SK-N-SH (cell line): ENCODE data around the gene GPR107. TPM values are rescaled to one million over a fixed set of nuclear protein-coding genes. Genes with fewer than 3 reads are reported as not detected.

Experiments used
- CTCF ChIA-PET: fragments of 300-600, 350-600 bp; formaldehyde crosslinking; extraction: SDS; loops from one replicate; lab custom pipeline; 2021; lab: Yijun Ruan, JAX
- POLR2A ChIA-PET: fragments of 350-600 bp; sonication (Branson Sonifier 250); formaldehyde crosslinking; extraction: SDS; loops from one replicate; lab custom pipeline; 2020; ENCODE audit warnings: antibody characterized with exemption, inconsistent platforms; lab: Yijun Ruan, JAX
- DNase-seq: peaks from one replicate; pipeline ENCODE4 v3.0.0; 2012
- H2AFZ ChIP-seq: fragments of 200-600 bp; sonication (generic); 2 replicates; pipeline ENCODE4 v1.8.1; 2016; ENCODE audit warnings: antibody characterized with exemption, mild to moderate bottlenecking, low read depth
- H3F3A ChIP-seq: fragments of 200-600 bp; sonication (generic); replicated peaks from 2 replicates; pipeline ENCODE3; 2016; ENCODE audit warnings: antibody characterized with exemption, mild to moderate bottlenecking; ENCODE audit not compliant: insufficient read depth
- H3K27ac ChIP-seq, 2 experiments: fragments of 200-500 bp in 1 of 2; fragments of 200-600 bp in 1 of 2; sonication (Bioruptor generic) in 1 of 2; sonication (generic), shearing (Covaris generic) in 1 of 2; 2 replicates each; pipeline versions ENCODE4 v1.5.1 to v1.6.1; 2014 to 2016; ENCODE audit warnings: low read depth in 2 of 2, inconsistent platforms in 1 of 2, low read length in 1 of 2, mild to moderate bottlenecking in 1 of 2, mixed read lengths in 1 of 2
- H3K27me3 ChIP-seq: fragments of 200-600 bp; sonication (generic), shearing (Covaris generic); 2 replicates; pipeline ENCODE4 v1.6.1; 2016; ENCODE audit warnings: mixed run types; ENCODE audit not compliant: insufficient read depth
- H3K36me3 ChIP-seq, 2 experiments: fragments of 200-500 bp in 1 of 2; fragments of 200-600 bp in 1 of 2; sonication (Bioruptor generic) in 1 of 2; sonication (generic) in 1 of 2; replicated peaks in 1 of 2; 2 replicates each; pipeline versions ENCODE3 to v1.5.1; 2014 to 2016; ENCODE audit warnings: low read length in 1 of 2, mild to moderate bottlenecking in 1 of 2; ENCODE audit not compliant: insufficient read depth in 2 of 2, control insufficient read depth in 1 of 2
- H3K4me1 ChIP-seq, 2 experiments: fragments of 200-500 bp in 1 of 2; fragments of 200-600 bp in 1 of 2; sonication (Bioruptor generic) in 1 of 2; sonication (generic), shearing (Covaris generic) in 1 of 2; 2 replicates each; pipeline versions ENCODE4 v1.5.1 to v1.6.1; 2014 to 2016; ENCODE audit warnings: low read depth in 1 of 2, low read length in 1 of 2, mixed run types in 1 of 2; ENCODE audit not compliant: insufficient read depth in 2 of 2, control insufficient read depth in 1 of 2
- H3K4me2 ChIP-seq: fragments of 200-600 bp; sonication (generic), shearing (Covaris generic); 2 replicates; pipeline ENCODE4 v1.6.1; 2017; ENCODE audit warnings: mixed run types
- H3K4me3 ChIP-seq, 2 experiments: fragments of 200-500 bp in 1 of 2; fragments of 200-600 bp in 1 of 2; sonication (Bioruptor generic) in 1 of 2; sonication (generic), shearing (Covaris generic) in 1 of 2; 2 replicates each; pipeline versions ENCODE4 v1.5.1 to v1.8.1; 2014 to 2016; ENCODE audit warnings: low read depth in 2 of 2, inconsistent platforms in 1 of 2, low read length in 1 of 2, mild to moderate bottlenecking in 1 of 2, mixed read lengths in 1 of 2, moderate library complexity in 1 of 2
- H3K79me2 ChIP-seq: fragments of 200-600 bp; sonication (generic); 2 replicates; pipeline ENCODE4 v1.8.1; 2017; ENCODE audit warnings: mild to moderate bottlenecking; ENCODE audit not compliant: insufficient read depth
- H3K9ac ChIP-seq: fragments of 200-600 bp; sonication (generic); 2 replicates; pipeline ENCODE4 v1.6.1; 2017; ENCODE audit warnings: mixed run types
- H3K9me2 ChIP-seq: fragments of 200-600 bp; sonication (generic); 2 replicates; pipeline ENCODE4 v1.6.1; 2017; ENCODE audit warnings: mixed run types
- H3K9me3 ChIP-seq: fragments of 200-600 bp; sonication (generic); 2 replicates; pipeline ENCODE4 v1.6.1; 2017; ENCODE audit warnings: mixed run types, mild to moderate bottlenecking, moderate library complexity
- H4K20me1 ChIP-seq: fragments of 200-600 bp; sonication (generic); 2 replicates; pipeline ENCODE4 v1.6.1; 2017; ENCODE audit warnings: mild to moderate bottlenecking, mixed run types; ENCODE audit not compliant: insufficient read depth
- ELF1 ChIP-seq: IDR thresholded peaks from 2 replicates; pipeline ENCODE4 v1.4.0; 2012
- EZH2phosphoT487 ChIP-seq: fragments of 200-600 bp; sonication (generic); IDR thresholded peaks from 2 replicates; pipeline ENCODE4 v1.6.1; 2017; ENCODE audit warnings: low read depth, mixed run types, mild to moderate bottlenecking, antibody characterized with exemption, moderate library complexity, borderline replicate concordance
- FOSL2 ChIP-seq: IDR thresholded peaks from 2 replicates; pipeline ENCODE4 v1.4.0; 2012; ENCODE audit warnings: low read depth, mild to moderate bottlenecking, moderate library complexity, borderline replicate concordance
- FOXJ3 ChIP-seq: sonication (generic); formaldehyde crosslinking; IDR thresholded peaks from 2 replicates; pipeline ENCODE4 v1.5.1; 2020; ENCODE audit warnings: mild to moderate bottlenecking, missing genetic modification reagents
- FOXM1 ChIP-seq: IDR thresholded peaks from 2 replicates; pipeline ENCODE4 v1.4.0; 2012; ENCODE audit warnings: low read depth, mild to moderate bottlenecking
- GABPA ChIP-seq: IDR thresholded peaks from 2 replicates; pipeline ENCODE4 v1.4.0; 2012; ENCODE audit warnings: low read depth, mild to moderate bottlenecking
- GATA2 ChIP-seq: sonication (generic); formaldehyde crosslinking; IDR thresholded peaks from 2 replicates; pipeline ENCODE4 v1.5.0; 2020; ENCODE audit warnings: mild to moderate bottlenecking, missing genetic modification reagents
- MXI1 ChIP-seq: IDR thresholded peaks from 2 replicates; pipeline ENCODE4 v1.6.1; 2012; ENCODE audit warnings: mild to moderate bottlenecking, low read depth, low read length, improper control_type of control experiment
- NFIC ChIP-seq: IDR thresholded peaks from 2 replicates; pipeline ENCODE4 v1.4.0; 2012; ENCODE audit warnings: borderline replicate concordance
- NRF1 ChIP-seq: IDR thresholded peaks from 2 replicates; pipeline ENCODE4 v1.6.1; 2012; ENCODE audit warnings: low read depth, mild to moderate bottlenecking, low read length
- POLR2AphosphoS5 ChIP-seq: IDR thresholded peaks from 2 replicates; pipeline ENCODE4 v1.6.1; 2012; ENCODE audit warnings: low read depth, low read length
- SIN3A ChIP-seq: IDR thresholded peaks from 2 replicates; pipeline ENCODE4 v1.6.1; 2012; ENCODE audit warnings: low read depth, mild to moderate bottlenecking, low read length, moderate library complexity, borderline replicate concordance
- SMC3 ChIP-seq: IDR thresholded peaks from 2 replicates; pipeline ENCODE4 v1.6.1; 2012; ENCODE audit warnings: low read depth, low read length, improper control_type of control experiment
- TAF1 ChIP-seq: IDR thresholded peaks from 2 replicates; pipeline ENCODE4 v1.6.1; 2012; ENCODE audit warnings: low read depth, mild to moderate bottlenecking, low read length, moderate library complexity, borderline replicate concordance
- TCF12 ChIP-seq: IDR thresholded peaks from 2 replicates; pipeline ENCODE4 v1.4.0; 2012
- TEAD4 ChIP-seq: IDR thresholded peaks from 2 replicates; pipeline ENCODE4 v1.4.0; 2012; ENCODE audit warnings: mild to moderate bottlenecking, borderline replicate concordance; ENCODE audit not compliant: insufficient read depth
- WGBS: methylation state at CpG from one replicate; pipeline ENCODE4 v1.1.6; 2017; ENCODE audit warnings: low lambda C conversion rate; 5-methylcytosine and 5-hydroxymethylcytosine counted together
- polyA plus RNA-seq, 3 experiments: library from polyadenylated mRNA; depleted of rRNA; stranded (reverse); fragments of >200 nt; gene quantifications; 2 replicates each; pipeline ENCODE4 v1.2.3, GENCODE V29; 2012
- TF ChIP-seq, protein P1 (sequence below): IDR thresholded peaks from 2 replicates; pipeline ENCODE4 v1.4.0; 2012; ENCODE audit warnings: low read depth, borderline replicate concordance
- TF ChIP-seq, protein P2 (sequence below): IDR thresholded peaks from 2 replicates; pipeline ENCODE4 v1.4.0; 2012; ENCODE audit warnings: low read depth, borderline replicate concordance
- TF ChIP-seq, protein P3 (sequence below): fragments of 150-350 bp; IDR thresholded peaks from 2 replicates; pipeline ENCODE4 v1.6.1; 2016; ENCODE audit warnings: mild to moderate bottlenecking, low read depth, low read length
- TF ChIP-seq, protein P4 (sequence below): IDR thresholded peaks from 2 replicates; pipeline ENCODE4 v1.6.1; 2012; ENCODE audit warnings: mild to moderate bottlenecking, low read depth, low read length, moderate library complexity
- TF ChIP-seq, protein P5 (sequence below): IDR thresholded peaks from 2 replicates; pipeline ENCODE4 v1.4.0; 2012; ENCODE audit warnings: low read depth
- TF ChIP-seq, protein P6 (sequence below): IDR thresholded peaks from 2 replicates; pipeline ENCODE4; 2012

The GPR107 gene
- polyA plus RNA-seq, 1 of the 3 experiments (the other 2 are of a cell fraction): 23.0 TPM

DNA sequence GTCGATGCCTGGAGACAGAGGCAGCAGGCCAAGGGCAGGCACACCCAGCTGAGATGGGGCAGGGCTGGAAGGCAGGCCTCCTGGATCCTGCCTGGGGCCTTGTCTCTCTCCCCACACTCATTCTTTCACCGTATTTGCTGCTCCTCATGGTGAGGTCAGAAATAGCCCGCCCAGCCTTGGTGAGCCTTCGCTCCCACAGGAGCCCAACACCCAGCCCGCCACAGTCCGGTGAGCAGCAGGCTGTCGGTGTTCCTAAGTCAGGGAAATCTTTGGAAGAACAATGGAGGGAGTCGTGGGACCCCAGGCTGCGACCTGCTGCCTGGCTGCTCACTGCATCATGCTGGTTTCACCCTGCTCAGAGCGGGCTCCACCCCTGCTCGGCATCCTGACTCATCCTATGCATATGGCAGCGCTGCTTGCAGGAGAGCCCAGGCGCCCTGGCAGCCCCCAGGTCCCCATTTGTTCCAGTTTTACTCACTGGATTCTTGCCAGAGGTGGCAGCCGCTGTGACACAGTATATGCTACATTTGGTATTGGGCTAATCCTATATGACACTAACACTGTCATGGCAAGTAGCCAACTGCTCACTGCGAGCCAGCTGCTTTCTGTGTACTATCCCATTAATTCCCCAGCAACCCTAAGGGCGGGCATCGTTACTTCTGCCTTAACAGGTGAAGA lies 65.3 kb downstream of the GPR107 start:
- Histone ChIP-seq H3K27me3 (no peaks in the 10 kb centered on the region), H3K4me2 (peak overlapping the region; percentile 31), H4K20me1 (no peaks in the 10 kb centered on the region), H3K27ac (peak overlapping the region; percentile 68 to 80), H3K9ac (peak overlapping the region; percentile 39; the same call in 1 of the 2 replicates), H3K4me1 (peaks cover 21 to 25% of the 10 kb centered on the region in 2 experiments; a peak in 3 of 4 replicates), H3K4me3 (no peak overlapping the region), H3K36me3 (peaks cover 7 to 12% of the 10 kb centered on the region in 2 experiments), H2AFZ (no peak overlapping the region), H3F3A (peaks cover 10% of the 10 kb centered on the region), H3K9me3 (no peaks in the 10 kb centered on the region), H3K9me2 (no peaks in the 10 kb centered on the region), H3K79me2 (no peaks in the 10 kb centered on the region; the same call in 1 of the 2 replicates)
- CTCF ChIA-PET: interaction anchor here (5.1 kb wide), 1 partner anchor 12 kb away, joined by 54 read pairs; no protein-coding TSS in a partner anchor
- POLR2A ChIA-PET: interaction anchor here (0.6 kb wide), 1 partner anchor 26 kb away, joined by 3 read pairs; no protein-coding TSS in a partner anchor
- WGBS: 56% methylated on average over 15 of the region's 17 CpGs
- DNase-seq: peak; percentile 87
- TF ChIP-seq, protein P1, sequence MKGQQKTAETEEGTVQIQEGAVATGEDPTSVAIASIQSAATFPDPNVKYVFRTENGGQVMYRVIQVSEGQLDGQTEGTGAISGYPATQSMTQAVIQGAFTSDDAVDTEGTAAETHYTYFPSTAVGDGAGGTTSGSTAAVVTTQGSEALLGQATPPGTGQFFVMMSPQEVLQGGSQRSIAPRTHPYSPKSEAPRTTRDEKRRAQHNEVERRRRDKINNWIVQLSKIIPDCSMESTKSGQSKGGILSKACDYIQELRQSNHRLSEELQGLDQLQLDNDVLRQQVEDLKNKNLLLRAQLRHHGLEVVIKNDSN: no peak
- TF ChIP-seq GABPA (no peak), SIN3A (no peak), NRF1 (no peak), TCF12 (no peak), MXI1 (peak; percentile 61; the same call in 1 of the 2 replicates), ELF1 (no peak), FOXM1 (no peak), TAF1 (no peak), TEAD4 (no peak), NFIC (peak; percentile 56), GATA2 (CRISPR knock-in tag) (no peak), EZH2phosphoT487 (no peak), FOSL2 (peak; percentile 53; the same call in 1 of the 2 replicates), SMC3 (no peak), POLR2AphosphoS5 (no peak), FOXJ3 (CRISPR knock-in tag) (peak; percentile 37; the same call in 1 of the 2 replicates)
- TF ChIP-seq, protein P2, sequence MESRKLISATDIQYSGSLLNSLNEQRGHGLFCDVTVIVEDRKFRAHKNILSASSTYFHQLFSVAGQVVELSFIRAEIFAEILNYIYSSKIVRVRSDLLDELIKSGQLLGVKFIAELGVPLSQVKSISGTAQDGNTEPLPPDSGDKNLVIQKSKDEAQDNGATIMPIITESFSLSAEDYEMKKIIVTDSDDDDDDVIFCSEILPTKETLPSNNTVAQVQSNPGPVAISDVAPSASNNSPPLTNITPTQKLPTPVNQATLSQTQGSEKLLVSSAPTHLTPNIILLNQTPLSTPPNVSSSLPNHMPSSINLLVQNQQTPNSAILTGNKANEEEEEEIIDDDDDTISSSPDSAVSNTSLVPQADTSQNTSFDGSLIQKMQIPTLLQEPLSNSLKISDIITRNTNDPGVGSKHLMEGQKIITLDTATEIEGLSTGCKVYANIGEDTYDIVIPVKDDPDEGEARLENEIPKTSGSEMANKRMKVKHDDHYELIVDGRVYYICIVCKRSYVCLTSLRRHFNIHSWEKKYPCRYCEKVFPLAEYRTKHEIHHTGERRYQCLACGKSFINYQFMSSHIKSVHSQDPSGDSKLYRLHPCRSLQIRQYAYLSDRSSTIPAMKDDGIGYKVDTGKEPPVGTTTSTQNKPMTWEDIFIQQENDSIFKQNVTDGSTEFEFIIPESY: no peak
- TF ChIP-seq, protein P3, sequence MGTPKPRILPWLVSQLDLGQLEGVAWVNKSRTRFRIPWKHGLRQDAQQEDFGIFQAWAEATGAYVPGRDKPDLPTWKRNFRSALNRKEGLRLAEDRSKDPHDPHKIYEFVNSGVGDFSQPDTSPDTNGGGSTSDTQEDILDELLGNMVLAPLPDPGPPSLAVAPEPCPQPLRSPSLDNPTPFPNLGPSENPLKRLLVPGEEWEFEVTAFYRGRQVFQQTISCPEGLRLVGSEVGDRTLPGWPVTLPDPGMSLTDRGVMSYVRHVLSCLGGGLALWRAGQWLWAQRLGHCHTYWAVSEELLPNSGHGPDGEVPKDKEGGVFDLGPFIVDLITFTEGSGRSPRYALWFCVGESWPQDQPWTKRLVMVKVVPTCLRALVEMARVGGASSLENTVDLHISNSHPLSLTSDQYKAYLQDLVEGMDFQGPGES: no peak
- TF ChIP-seq, protein P4, sequence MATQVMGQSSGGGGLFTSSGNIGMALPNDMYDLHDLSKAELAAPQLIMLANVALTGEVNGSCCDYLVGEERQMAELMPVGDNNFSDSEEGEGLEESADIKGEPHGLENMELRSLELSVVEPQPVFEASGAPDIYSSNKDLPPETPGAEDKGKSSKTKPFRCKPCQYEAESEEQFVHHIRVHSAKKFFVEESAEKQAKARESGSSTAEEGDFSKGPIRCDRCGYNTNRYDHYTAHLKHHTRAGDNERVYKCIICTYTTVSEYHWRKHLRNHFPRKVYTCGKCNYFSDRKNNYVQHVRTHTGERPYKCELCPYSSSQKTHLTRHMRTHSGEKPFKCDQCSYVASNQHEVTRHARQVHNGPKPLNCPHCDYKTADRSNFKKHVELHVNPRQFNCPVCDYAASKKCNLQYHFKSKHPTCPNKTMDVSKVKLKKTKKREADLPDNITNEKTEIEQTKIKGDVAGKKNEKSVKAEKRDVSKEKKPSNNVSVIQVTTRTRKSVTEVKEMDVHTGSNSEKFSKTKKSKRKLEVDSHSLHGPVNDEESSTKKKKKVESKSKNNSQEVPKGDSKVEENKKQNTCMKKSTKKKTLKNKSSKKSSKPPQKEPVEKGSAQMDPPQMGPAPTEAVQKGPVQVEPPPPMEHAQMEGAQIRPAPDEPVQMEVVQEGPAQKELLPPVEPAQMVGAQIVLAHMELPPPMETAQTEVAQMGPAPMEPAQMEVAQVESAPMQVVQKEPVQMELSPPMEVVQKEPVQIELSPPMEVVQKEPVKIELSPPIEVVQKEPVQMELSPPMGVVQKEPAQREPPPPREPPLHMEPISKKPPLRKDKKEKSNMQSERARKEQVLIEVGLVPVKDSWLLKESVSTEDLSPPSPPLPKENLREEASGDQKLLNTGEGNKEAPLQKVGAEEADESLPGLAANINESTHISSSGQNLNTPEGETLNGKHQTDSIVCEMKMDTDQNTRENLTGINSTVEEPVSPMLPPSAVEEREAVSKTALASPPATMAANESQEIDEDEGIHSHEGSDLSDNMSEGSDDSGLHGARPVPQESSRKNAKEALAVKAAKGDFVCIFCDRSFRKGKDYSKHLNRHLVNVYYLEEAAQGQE: no peak
- TF ChIP-seq, protein P5, sequence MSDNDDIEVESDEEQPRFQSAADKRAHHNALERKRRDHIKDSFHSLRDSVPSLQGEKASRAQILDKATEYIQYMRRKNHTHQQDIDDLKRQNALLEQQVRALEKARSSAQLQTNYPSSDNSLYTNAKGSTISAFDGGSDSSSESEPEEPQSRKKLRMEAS: peak; percentile 7; the same call in 1 of the 2 replicates
- TF ChIP-seq, protein P6, sequence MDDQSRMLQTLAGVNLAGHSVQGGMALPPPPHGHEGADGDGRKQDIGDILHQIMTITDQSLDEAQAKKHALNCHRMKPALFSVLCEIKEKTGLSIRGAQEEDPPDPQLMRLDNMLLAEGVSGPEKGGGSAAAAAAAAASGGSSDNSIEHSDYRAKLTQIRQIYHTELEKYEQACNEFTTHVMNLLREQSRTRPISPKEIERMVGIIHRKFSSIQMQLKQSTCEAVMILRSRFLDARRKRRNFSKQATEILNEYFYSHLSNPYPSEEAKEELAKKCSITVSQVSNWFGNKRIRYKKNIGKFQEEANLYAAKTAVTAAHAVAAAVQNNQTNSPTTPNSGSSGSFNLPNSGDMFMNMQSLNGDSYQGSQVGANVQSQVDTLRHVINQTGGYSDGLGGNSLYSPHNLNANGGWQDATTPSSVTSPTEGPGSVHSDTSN: no peak
